ENCODE measurements around the gene ZNF431. TPM values are rescaled to one million over a fixed set of nuclear protein-coding genes. Genes with fewer than 3 reads are reported as not detected.
A peak's percentile ranks its signal among the peaks of the same experiment; 100 is the strongest.
"Not testable (repeated sequence)": the region's sequence is repeated elsewhere in the genome, so short reads cannot be mapped to it uniquely, and the experiment has no call there.

The ZNF431 gene
- total and polyA plus RNA-seq, 12 donors = 4.0 to 19.6 (median 14.5) TPM

DNA sequence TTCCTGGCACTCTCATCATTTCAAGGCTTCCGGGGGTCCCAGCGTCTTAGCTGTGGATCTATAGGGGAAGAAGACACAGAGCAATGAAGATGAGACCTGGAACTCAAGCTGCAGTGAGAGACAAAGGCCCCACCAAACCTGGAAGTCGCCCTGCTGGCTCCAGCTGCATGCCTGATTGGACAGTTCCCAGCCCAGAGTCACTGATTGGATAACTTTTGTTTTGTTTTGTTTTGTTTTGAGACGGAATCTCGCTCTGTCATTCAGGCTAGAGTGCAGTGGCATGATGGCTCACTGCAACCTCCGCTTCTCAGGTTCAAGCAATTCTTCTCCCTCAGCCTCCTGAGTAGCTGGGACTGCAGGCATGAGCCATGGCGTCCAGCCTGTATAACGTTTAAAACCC lies 6.4 kb upstream of the ZNF431 start:
- Histone ChIP-seq H3K36me3 (no peaks in the 10 kb centered on the region), H3K27ac (no peak overlapping the region), H3K4me3 (no peak overlapping the region), H3K9me3 (no peaks in the 10 kb centered on the region), H3K27me3 (no peaks in the 10 kb centered on the region), H3K4me1 (no peaks in the 10 kb centered on the region)
- no peak for ATAC-seq
- TF ChIP-seq, protein P1, sequence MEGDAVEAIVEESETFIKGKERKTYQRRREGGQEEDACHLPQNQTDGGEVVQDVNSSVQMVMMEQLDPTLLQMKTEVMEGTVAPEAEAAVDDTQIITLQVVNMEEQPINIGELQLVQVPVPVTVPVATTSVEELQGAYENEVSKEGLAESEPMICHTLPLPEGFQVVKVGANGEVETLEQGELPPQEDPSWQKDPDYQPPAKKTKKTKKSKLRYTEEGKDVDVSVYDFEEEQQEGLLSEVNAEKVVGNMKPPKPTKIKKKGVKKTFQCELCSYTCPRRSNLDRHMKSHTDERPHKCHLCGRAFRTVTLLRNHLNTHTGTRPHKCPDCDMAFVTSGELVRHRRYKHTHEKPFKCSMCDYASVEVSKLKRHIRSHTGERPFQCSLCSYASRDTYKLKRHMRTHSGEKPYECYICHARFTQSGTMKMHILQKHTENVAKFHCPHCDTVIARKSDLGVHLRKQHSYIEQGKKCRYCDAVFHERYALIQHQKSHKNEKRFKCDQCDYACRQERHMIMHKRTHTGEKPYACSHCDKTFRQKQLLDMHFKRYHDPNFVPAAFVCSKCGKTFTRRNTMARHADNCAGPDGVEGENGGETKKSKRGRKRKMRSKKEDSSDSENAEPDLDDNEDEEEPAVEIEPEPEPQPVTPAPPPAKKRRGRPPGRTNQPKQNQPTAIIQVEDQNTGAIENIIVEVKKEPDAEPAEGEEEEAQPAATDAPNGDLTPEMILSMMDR (IDR thresholded peaks at IDR 0.05) = no peak
- intact Hi-C loops (cut with DNase I) = no loop called here
- WGBS, 2 donors = 79 to 81% methylated on average over 8 of the region's 8 CpGs
- no peak for DNase-seq

DNA sequence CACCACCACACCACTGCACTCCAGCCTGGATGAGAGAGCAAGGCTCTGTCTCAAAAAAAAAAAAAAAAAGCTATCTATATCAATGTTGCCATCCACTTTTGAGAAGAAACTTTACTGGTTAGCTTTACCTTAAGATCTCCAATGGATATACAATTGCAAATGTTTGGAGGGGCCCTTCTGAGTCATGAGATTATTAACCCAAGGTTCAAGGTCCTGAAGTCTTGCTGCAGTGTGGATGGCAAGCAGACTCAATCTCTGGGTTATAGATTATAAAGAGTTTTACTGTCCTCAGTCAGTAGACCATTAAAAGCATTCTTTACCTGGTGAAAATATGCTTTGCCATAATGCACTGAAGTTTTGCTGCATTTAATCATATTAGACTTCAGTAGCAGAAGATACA lies 3.7 kb upstream of the ZNF431 start:
- no peaks in the 10 kb centered on the region for H3K27me3 ChIP-seq
- H3K9me3 ChIP-seq = no peaks in the 10 kb centered on the region
- DNase-seq (no peak), ATAC-seq (no peak)
- H3K4me1 ChIP-seq = peaks cover 0 to 15% (median 9%) of the 10 kb centered on the region in 9 donors
- no peak overlapping the region for H3K27ac ChIP-seq
- TF ChIP-seq, protein P1 (IDR thresholded peaks at IDR 0.05) = no peak
- no peaks in the 10 kb centered on the region for H3K36me3 ChIP-seq
- intact Hi-C loops (cut with DNase I) = no loop called here
- H3K4me3 ChIP-seq = no peak overlapping the region

DNA sequence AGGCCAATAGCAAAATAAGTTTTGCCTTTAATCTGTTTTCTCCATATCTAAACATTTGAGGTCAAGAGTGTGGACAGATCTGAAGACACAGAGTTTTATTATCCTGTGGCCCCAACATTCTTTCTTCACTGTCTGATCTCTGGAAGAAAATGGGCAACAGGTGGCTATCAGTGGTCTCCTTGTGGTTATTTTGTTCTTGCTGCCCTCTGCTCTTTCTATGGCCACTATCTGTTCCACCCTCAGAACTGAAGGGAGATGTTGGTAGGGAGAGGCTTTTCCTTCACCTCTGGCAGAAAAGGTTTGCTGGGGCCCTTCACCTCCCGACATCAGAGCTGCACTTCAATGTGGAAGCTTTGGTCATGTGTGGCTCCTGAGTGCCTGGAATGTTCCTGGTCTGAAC lies 834 bp upstream of the ZNF431 start:
- 86 to 90% methylated on average over 1 of the region's 1 CpG for WGBS, 2 donors
- Histone ChIP-seq H3K27ac (peak overlapping the region in 3 of 10 donors; percentile 5 to 84 (median 82)), H3K36me3 (peaks cover 0 to 26% (median 13%) of the 10 kb centered on the region in 9 donors), H3K4me1 (peaks cover 0 to 18% (median 13%) of the 10 kb centered on the region in 9 donors)
- intact Hi-C loops (cut with DNase I) = loop anchor here in 3 of 10 donors (5.0 to 10.0 kb wide), 2 partner anchors 56 to 119 kb away; partner anchors contain the start of genes ZNF714 (in 2 of the 3) and ZNF430 (in 1 of the 3)
- H3K4me3 ChIP-seq, H3K27me3 ChIP-seq, H3K9me3 ChIP-seq, ATAC-seq, DNase-seq: not testable (repeated sequence)

DNA sequence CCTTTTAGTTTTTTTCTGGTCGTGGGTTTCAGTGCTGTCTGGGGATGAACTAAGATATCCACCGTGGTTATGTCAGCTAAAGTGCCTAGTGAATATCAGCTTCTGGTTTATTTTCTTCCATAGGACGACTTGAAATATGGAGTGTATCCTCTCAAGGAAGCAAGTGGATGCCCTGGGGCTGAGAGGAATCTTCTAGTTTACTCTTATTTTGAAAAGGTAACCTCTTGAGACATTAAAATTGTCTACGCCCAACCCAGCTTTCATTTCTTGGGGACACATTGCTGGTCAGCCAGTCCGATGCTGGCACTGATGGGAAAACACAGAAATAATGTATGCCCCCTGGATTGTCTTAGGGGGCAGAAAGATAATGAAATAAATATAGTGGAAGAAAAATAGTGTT lies 1.6 kb downstream of the ZNF431 start:
- peaks cover 0 to 18% (median 13%) of the 10 kb centered on the region in 9 donors for H3K4me1 ChIP-seq
- TF ChIP-seq, protein P1 (IDR thresholded peaks at IDR 0.05) = no peak
- WGBS, 2 donors = 89 to 91% methylated on average over 5 of the region's 5 CpGs
- no peaks in the 10 kb centered on the region for H3K27me3 ChIP-seq
- H3K4me3 ChIP-seq = no peak overlapping the region
- H3K36me3 ChIP-seq = peaks cover 0 to 50% (median 22%) of the 10 kb centered on the region in 9 donors
- no peak overlapping the region for H3K27ac ChIP-seq
- no peaks in the 10 kb centered on the region for H3K9me3 ChIP-seq
- DNase-seq (no peak), ATAC-seq (no peak)
- intact Hi-C loops (cut with DNase I) = loop anchor here in 3 of 10 donors (5.0 to 10.0 kb wide), 2 partner anchors 59 to 121 kb away; partner anchors contain the start of genes ZNF714 (in 2 of the 3) and ZNF430 (in 1 of the 3)

DNA sequence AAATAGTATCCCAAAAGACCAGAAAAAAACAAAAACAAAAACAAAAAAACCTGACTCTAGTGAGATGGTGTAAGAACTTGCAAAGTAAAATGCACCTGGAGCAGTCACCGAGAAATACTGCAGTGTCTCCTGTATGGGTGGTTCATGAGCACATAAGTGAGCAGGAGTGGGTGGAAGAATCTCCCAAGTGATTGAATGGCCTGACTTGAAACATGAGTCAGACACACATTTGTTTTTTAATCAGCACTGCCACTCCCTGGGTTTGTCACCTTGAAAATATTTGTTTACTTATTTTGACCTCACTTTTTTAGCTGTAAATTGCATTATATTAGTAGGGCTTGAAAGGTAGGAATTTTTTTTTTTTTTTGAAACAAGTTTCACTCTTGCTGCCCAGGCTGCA lies 2.0 kb downstream of the ZNF431 start:
- Histone ChIP-seq H3K27me3 (no peaks in the 10 kb centered on the region), H3K27ac (no peak overlapping the region), H3K36me3 (peaks cover 0 to 55% (median 22%) of the 10 kb centered on the region in 9 donors), H3K9me3 (no peaks in the 10 kb centered on the region), H3K4me3 (no peak overlapping the region), H3K4me1 (peaks cover 0 to 22% (median 13%) of the 10 kb centered on the region in 9 donors)
- ATAC-seq = no peak
- DNase-seq = no peak
- TF ChIP-seq, protein P1 (IDR thresholded peaks at IDR 0.05) = no peak
- intact Hi-C loops (cut with DNase I) = loop anchor here in 3 of 10 donors (5.0 to 10.0 kb wide), 2 partner anchors 59 to 122 kb away; partner anchors contain the start of genes ZNF714 (in 2 of the 3) and ZNF430 (in 1 of the 3)
- 97 to 98% methylated on average over 1 of the region's 1 CpG for WGBS, 2 donors
